ENCODE results near the gene TNXB.

TNXB gene

GRCh38 chr6:32137454-32137853 is 28.3 kb upstream of the TNXB start:
- DNase-seq = no peak

- no peak for DNase-seq
Observed at GRCh38 chr6:32133786-32134185, 24.6 kb upstream of the TNXB start.

- DNase-seq = no peak
Observed at GRCh38 chr6:32132110-32132509, 23.0 kb upstream of the TNXB start.

- DNase-seq = no peak
Observed at GRCh38 chr6:32131439-32131948, 22.4 kb upstream of the TNXB start.

GRCh38 chr6:32129297-32130088 is 20.4 kb upstream of the TNXB start:
- no peak for DNase-seq

- no peak for DNase-seq
Observed at GRCh38 chr6:32128751-32129296, 19.7 kb upstream of the TNXB start.

- peak; percentile 94 for DNase-seq
Observed at GRCh38 chr6:32127717-32128592, 18.8 kb upstream of the TNXB start, which contains the start of gene ATF6B. TSS of gene ATF6B (minus strand) at chr6:32128246. CDS start at chr6:32128207, 39 bp downstream.

- no peak for DNase-seq
Observed at GRCh38 chr6:32127409-32127716, 18.2 kb upstream of the TNXB start.

GRCh38 chr6:32126880-32127279 is 17.7 kb upstream of the TNXB start:
- no peak for DNase-seq

GRCh38 chr6:32123681-32124080 is 14.5 kb upstream of the TNXB start:
- DNase-seq = no peak

GRCh38 chr6:32120573-32121059 is 11.5 kb upstream of the TNXB start:
- no peak for DNase-seq

- DNase-seq = peak; percentile 84
Observed at GRCh38 chr6:32118782-32119628, 9.9 kb upstream of the TNXB start.

GRCh38 chr6:32117461-32117860 is 8.3 kb upstream of the TNXB start:
- DNase-seq = no peak

GRCh38 chr6:32116674-32117073 is 7.5 kb upstream of the TNXB start:
- no peak for DNase-seq

- DNase-seq = no peak
Observed at GRCh38 chr6:32115623-32116022, 6.5 kb upstream of the TNXB start.

- no peak for DNase-seq
Observed at GRCh38 chr6:32114796-32115195, 5.7 kb upstream of the TNXB start.

- DNase-seq = no peak
Observed at GRCh38 chr6:32113386-32114352, 4.5 kb upstream of the TNXB start.

GRCh38 chr6:32112431-32112980 is 3.4 kb upstream of the TNXB start:
- DNase-seq = no peak

GRCh38 chr6:32111424-32112066 is 2.4 kb upstream of the TNXB start:
- DNase-seq = no peak

- no peak for DNase-seq
Observed at GRCh38 chr6:32110632-32111031, 1.5 kb upstream of the TNXB start.

Measured in activated CD8-positive, alpha-beta memory T cell treated with anti-CD3 and anti-CD28 coated beads, Interleukin-2, amount 50 U/mL, for 48 hours (primary cell).